ENCODE data around the gene ANKHD1.

The ANKHD1 gene

GRCh38 chr5:140557965-140558364 lies 156.3 kb downstream of the ANKHD1 start:
- TF ChIP-seq CTCF (IDR thresholded peaks at IDR 0.05) = no peak

GRCh38 chr5:140558542-140558941 lies 156.9 kb downstream of the ANKHD1 start:
- TF ChIP-seq CTCF (IDR thresholded peaks at IDR 0.05) = no peak

GRCh38 chr5:140560227-140560626 lies 158.6 kb downstream of the ANKHD1 start:
- no peak for TF ChIP-seq CTCF (IDR thresholded peaks at IDR 0.05)

GRCh38 chr5:140561753-140562523 lies 160.3 kb downstream of the ANKHD1 start:
- TF ChIP-seq CTCF (IDR thresholded peaks at IDR 0.05) = no peak

GRCh38 chr5:140563596-140563995 lies 162.0 kb downstream of the ANKHD1 start:
- TF ChIP-seq CTCF (IDR thresholded peaks at IDR 0.05) = no peak

GRCh38 chr5:140564196-140565023 lies 162.8 kb downstream of the ANKHD1 start, which contains the start of the genes APBB3 and SLC35A4:
Gene APBB3 (minus strand): TSS chr5:140564598. CDS start chr5:140564245, 353 bp downstream.
Gene SLC35A4 (plus strand): TSS chr5:140564828. CDS start chr5:140567170, 2,342 bp downstream.
- no peak for TF ChIP-seq CTCF (IDR thresholded peaks at IDR 0.05)

GRCh38 chr5:140565024-140565779 lies 163.6 kb downstream of the ANKHD1 start:
- no peak for TF ChIP-seq CTCF (IDR thresholded peaks at IDR 0.05)

All from LNCAP (cell line).